HG03575 (cell line): ENCODE results near the gene GRHL1.

Experiments
- ATAC-seq: cut with Tn5 transposase; IDR thresholded peaks from one replicate; pipeline ENCODE4 v1.9.1; 2021; ENCODE audit not compliant: unreplicated experiment, insufficient number of reproducible peaks, low FRiP score; ENCODE audit errors: extremely low read depth

GRHL1 gene

DNA sequence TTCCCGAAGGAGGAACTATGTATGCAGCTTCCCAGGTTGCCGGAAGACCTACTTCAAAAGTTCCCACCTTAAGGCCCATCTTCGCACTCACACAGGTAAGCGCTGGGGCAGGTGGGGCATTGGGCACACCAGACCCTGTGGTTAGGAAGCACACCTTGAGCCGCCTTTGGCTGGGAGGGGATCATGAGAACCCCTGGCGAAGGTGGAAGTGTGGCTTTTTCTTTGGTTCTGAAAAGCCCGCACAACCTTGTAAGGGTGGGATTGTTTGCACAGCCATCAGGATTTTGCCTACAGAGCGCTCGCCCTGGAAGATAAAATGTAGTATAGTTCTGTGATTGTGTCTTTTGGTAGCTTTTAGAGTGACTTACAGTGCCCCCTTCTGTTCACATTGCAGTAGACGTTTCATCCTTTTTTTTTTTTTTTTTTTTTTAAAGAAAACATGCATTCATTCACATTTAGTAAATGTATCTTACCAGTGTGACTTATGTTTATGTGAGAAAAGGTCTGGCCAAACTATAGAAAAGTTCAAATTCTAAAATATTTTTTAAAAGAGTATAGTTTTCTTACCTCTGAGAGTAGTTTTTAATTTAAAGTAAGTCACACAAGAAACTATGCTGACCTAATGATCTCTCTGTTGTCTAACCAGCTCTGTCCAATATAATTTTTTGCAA, 97.1 kb downstream of the GRHL1 start:
- no peak for ATAC-seq
